ENCODE measurements around the gene RIPOR2. TPM values are rescaled to one million over a fixed set of nuclear protein-coding genes. Genes with fewer than 3 reads are reported as not detected.

Gene RIPOR2
- total RNA-seq, 4 donors from 2014 or later: 1.2 to 16.7 (median 5.2) TPM

- Histone ChIP-seq H3K36me3 (no peaks in the 10 kb centered on the region), H3K27ac (no peak overlapping the region), H3K4me3 (no peak overlapping the region), H3K9me3 (no peaks in the 10 kb centered on the region), H3K4me1 (peaks cover 0 to 27% (median 5%) of the 10 kb centered on the region in 4 donors), H3K27me3 (no peaks in the 10 kb centered on the region)
- in situ Hi-C loops (cut with MboI; ENCODE audit: low pct_ligation_motif_present in 1 of 4, low pct_unique_long_range_greater_than_20kb in 1 of 4, low sequenced_read_pairs in 3 of 4): no loop called here
- TF ChIP-seq POLR2AphosphoS5 (IDR thresholded peaks at IDR 0.05) (no peak), EP300 (IDR thresholded peaks at IDR 0.05; ENCODE audit: low read depth) (no peak), CTCF (IDR thresholded peaks at IDR 0.05) (no peak), POLR2A (IDR thresholded peaks at IDR 0.05) (no peak)
- DNase-seq: no peak
- intact Hi-C loops (cut with DNase I; ENCODE audit: low total_unique reads): no loop called here
These were observed 10.1 kb downstream of the RIPOR2 start for GRCh38 chr6:24925661-24926060.

GRCh38 chr6:24924580-24925356, 11.0 kb downstream of the RIPOR2 start:
- in situ Hi-C loops (cut with MboI; ENCODE audit: low pct_ligation_motif_present in 1 of 4, low pct_unique_long_range_greater_than_20kb in 1 of 4, low sequenced_read_pairs in 3 of 4): no loop called here
- intact Hi-C loops (cut with DNase I; ENCODE audit: low total_unique reads): no loop called here
- Histone ChIP-seq H3K4me1 (peaks cover 0 to 22% (median 2%) of the 10 kb centered on the region in 4 donors), H3K4me3 (no peak overlapping the region), H3K27ac (no peak overlapping the region), H3K27me3 (no peaks in the 10 kb centered on the region), H3K36me3 (no peaks in the 10 kb centered on the region), H3K9me3 (no peaks in the 10 kb centered on the region)
- 52% methylated on average over 2 of the region's 2 CpGs; no CpG with 5 or more reads in 1 of the 2 donors for WGBS, 2 donors (ENCODE audit: low coverage in 1 of 2)
- DNase-seq: no peak
- no peak for TF ChIP-seq POLR2A (IDR thresholded peaks at IDR 0.05)
- no peak for TF ChIP-seq EP300 (IDR thresholded peaks at IDR 0.05; ENCODE audit: low read depth)
- TF ChIP-seq CTCF (IDR thresholded peaks at IDR 0.05): no peak
- TF ChIP-seq POLR2AphosphoS5 (IDR thresholded peaks at IDR 0.05): no peak

GRCh38 chr6:24923885-24924401, 11.8 kb downstream of the RIPOR2 start:
- no peaks in the 10 kb centered on the region for H3K36me3 ChIP-seq
- no peak for DNase-seq
- H3K27ac ChIP-seq: no peak overlapping the region
- H3K4me1 ChIP-seq: peaks cover 0 to 17% (median 2%) of the 10 kb centered on the region in 4 donors
- no peak overlapping the region for H3K4me3 ChIP-seq
- TF ChIP-seq EP300 (IDR thresholded peaks at IDR 0.05; ENCODE audit: low read depth): no peak
- no peak for TF ChIP-seq CTCF (IDR thresholded peaks at IDR 0.05)
- TF ChIP-seq POLR2A (IDR thresholded peaks at IDR 0.05): no peak
- no peak for TF ChIP-seq POLR2AphosphoS5 (IDR thresholded peaks at IDR 0.05)
- in situ Hi-C loops (cut with MboI; ENCODE audit: low pct_ligation_motif_present in 1 of 4, low pct_unique_long_range_greater_than_20kb in 1 of 4, low sequenced_read_pairs in 3 of 4): no loop called here
- intact Hi-C loops (cut with DNase I; ENCODE audit: low total_unique reads): no loop called here
- 77 to 89% methylated on average over 4 to 8 of the region's 8 CpGs for WGBS, 2 donors (ENCODE audit: low coverage in 1 of 2)
- H3K27me3 ChIP-seq: no peaks in the 10 kb centered on the region
- H3K9me3 ChIP-seq: no peaks in the 10 kb centered on the region

- no peaks in the 10 kb centered on the region for H3K36me3 ChIP-seq
- no peaks in the 10 kb centered on the region for H3K9me3 ChIP-seq
- DNase-seq: no peak
- intact Hi-C loops (cut with DNase I; ENCODE audit: low total_unique reads) (no loop called here), in situ Hi-C loops (cut with MboI; ENCODE audit: low pct_ligation_motif_present in 1 of 4, low pct_unique_long_range_greater_than_20kb in 1 of 4, low sequenced_read_pairs in 3 of 4) (no loop called here)
- WGBS, 2 donors (ENCODE audit: low coverage in 1 of 2): 54 to 65% methylated on average over 2 of the region's 2 CpGs
- H3K27ac ChIP-seq: no peak overlapping the region
- TF ChIP-seq POLR2AphosphoS5 (IDR thresholded peaks at IDR 0.05) (no peak), POLR2A (IDR thresholded peaks at IDR 0.05) (no peak), EP300 (IDR thresholded peaks at IDR 0.05; ENCODE audit: low read depth) (no peak), CTCF (IDR thresholded peaks at IDR 0.05) (no peak)
- peaks cover 0 to 10% (median 0%) of the 10 kb centered on the region in 4 donors for H3K4me1 ChIP-seq
- no peaks in the 10 kb centered on the region for H3K27me3 ChIP-seq
- H3K4me3 ChIP-seq: no peak overlapping the region
These were observed 12.9 kb downstream of the RIPOR2 start for GRCh38 chr6:24922814-24923213.

Data from transverse colon (tissue), 4 donors.